Measurements from ENCODE around the gene NUP210.

NUP210 gene

DNA sequence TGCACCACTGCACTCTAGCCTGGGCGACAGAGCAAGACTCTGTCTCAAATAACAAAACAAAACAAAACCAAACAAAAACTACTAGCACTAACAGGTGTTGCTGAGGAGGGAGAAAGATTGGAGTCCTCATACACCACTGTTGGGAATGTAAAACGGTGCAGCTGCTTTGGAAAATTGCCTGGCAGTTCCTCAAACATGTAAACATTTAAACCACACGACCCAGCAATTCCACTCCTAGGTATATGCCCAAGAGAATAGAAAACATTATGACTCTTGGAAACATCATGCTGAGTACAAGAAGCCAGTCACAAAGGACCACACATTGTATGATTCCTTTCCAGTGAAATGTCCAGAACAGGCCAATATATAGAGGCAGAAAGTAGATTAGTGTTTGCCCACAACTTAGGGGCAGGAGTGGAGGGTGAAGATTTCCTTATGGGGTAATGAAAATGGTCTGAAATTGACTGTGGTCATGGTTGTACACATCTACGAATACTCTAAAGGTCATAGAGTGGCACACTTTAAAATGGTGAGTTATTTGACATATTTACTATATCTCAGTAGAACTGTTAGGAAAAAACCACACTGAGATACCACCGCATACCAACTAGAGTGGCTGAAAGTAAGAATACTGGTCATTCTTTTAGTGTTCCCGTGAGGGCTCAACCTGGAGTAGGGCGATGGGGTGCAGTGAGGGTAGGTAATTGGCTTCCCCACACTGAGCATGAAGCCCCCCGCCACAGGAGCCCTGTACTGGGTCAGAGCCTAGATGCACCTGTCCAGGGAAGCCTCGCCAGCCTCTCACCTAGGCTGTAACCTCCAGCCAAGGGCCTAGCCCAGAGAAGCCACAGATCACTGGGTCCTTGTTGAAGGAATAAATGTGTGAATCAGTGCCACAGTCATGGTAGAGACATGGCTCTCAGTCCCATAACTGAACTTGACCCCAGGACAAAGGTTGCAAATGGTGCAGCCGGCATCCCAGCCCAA is 131.1 kb downstream of the NUP210 start:
- Histone ChIP-seq H3K36me3 (ENCODE audit: insufficient read depth) (no peaks in the 10 kb centered on the region), H3K4me3 (IDR thresholded peaks at IDR 0.05; ENCODE audit: insufficient read depth, low read depth, low read length) (no peak overlapping the region), H3K4me2 (no peak overlapping the region), H3K27ac (no peak overlapping the region), H3K79me2 (ENCODE audit: insufficient read depth, low read depth) (no peaks in the 10 kb centered on the region), H3K9ac (no peak overlapping the region), H4K20me1 (ENCODE audit: insufficient read depth) (no peaks in the 10 kb centered on the region), H3K4me1 (ENCODE audit: low read depth, poor library complexity, severe bottlenecking) (no peaks in the 10 kb centered on the region), H2AFZ (ENCODE audit: low read depth) (no peak overlapping the region), H3K27me3 (ENCODE audit: insufficient read depth, low read depth) (peaks cover 2% of the 10 kb centered on the region; the same call in 1 of the 2 replicates)
- TF ChIP-seq, protein P1, sequence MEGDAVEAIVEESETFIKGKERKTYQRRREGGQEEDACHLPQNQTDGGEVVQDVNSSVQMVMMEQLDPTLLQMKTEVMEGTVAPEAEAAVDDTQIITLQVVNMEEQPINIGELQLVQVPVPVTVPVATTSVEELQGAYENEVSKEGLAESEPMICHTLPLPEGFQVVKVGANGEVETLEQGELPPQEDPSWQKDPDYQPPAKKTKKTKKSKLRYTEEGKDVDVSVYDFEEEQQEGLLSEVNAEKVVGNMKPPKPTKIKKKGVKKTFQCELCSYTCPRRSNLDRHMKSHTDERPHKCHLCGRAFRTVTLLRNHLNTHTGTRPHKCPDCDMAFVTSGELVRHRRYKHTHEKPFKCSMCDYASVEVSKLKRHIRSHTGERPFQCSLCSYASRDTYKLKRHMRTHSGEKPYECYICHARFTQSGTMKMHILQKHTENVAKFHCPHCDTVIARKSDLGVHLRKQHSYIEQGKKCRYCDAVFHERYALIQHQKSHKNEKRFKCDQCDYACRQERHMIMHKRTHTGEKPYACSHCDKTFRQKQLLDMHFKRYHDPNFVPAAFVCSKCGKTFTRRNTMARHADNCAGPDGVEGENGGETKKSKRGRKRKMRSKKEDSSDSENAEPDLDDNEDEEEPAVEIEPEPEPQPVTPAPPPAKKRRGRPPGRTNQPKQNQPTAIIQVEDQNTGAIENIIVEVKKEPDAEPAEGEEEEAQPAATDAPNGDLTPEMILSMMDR (conservative IDR thresholded peaks at IDR 0.05; ENCODE audit: low read depth, low read length): no peak

DNA sequence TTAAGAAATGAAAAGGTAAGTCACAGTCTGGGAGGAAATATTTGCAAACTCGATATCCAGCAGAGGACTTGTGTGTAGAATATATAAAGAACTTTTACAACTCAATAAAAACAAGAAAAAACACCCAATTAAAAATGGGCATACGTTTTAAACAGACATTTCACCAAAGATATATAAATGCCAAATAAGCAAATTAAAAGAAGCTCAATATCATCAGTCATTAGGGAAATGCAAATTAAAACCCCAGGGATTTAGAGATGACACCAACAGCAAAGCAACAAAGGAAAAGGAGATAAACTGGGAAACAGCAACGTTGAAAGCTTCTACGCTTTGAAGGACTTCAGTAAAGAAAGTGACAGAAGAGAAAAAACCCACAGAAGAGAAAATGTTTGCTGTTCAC is 132.3 kb downstream of the NUP210 start:
- no peak overlapping the region for H3K4me3 ChIP-seq (IDR thresholded peaks at IDR 0.05; ENCODE audit: insufficient read depth, low read depth, low read length)
- H3K27me3 ChIP-seq (ENCODE audit: insufficient read depth, low read depth): peaks cover 3% of the 10 kb centered on the region; the same call in 1 of the 2 replicates
- no peak overlapping the region for H2AFZ ChIP-seq (ENCODE audit: low read depth)
- no peaks in the 10 kb centered on the region for H3K36me3 ChIP-seq (ENCODE audit: insufficient read depth)
- no peak overlapping the region for H3K27ac ChIP-seq
- H3K4me2 ChIP-seq: no peak overlapping the region
- no peaks in the 10 kb centered on the region for H3K4me1 ChIP-seq (ENCODE audit: low read depth, poor library complexity, severe bottlenecking)
- H4K20me1 ChIP-seq (ENCODE audit: insufficient read depth): no peaks in the 10 kb centered on the region
- TF ChIP-seq, protein P1 (conservative IDR thresholded peaks at IDR 0.05; ENCODE audit: low read depth, low read length): no peak
- H3K79me2 ChIP-seq (ENCODE audit: insufficient read depth, low read depth): no peaks in the 10 kb centered on the region
- no peak overlapping the region for H3K9ac ChIP-seq

DNA sequence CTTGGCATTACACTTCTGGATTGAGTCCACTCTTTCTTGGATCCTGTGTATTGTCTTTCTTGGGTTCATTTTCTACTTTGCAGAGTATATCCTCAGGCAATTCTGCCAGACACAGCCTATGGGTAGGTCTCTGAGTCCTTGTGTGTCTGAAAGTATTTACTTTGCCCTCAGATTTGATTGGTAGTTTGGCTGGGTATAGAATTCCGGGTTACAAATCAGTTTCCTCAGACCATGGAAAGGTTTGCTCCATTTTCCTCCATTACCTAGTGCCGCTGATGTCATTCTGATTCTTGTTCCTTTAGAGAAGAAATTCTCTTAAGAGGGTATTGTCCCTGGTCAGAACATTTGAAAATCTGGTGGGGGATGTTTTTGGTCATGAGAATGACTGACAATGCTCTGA is 133.2 kb downstream of the NUP210 start:
- TF ChIP-seq, protein P1 (conservative IDR thresholded peaks at IDR 0.05; ENCODE audit: low read depth, low read length): no peak
- H3K36me3 ChIP-seq (ENCODE audit: insufficient read depth): no peaks in the 10 kb centered on the region
- H3K79me2 ChIP-seq (ENCODE audit: insufficient read depth, low read depth): no peaks in the 10 kb centered on the region
- no peak overlapping the region for H3K4me2 ChIP-seq
- H4K20me1 ChIP-seq (ENCODE audit: insufficient read depth): no peaks in the 10 kb centered on the region
- H2AFZ ChIP-seq (ENCODE audit: low read depth): no peak overlapping the region
- no peak overlapping the region for H3K4me3 ChIP-seq (IDR thresholded peaks at IDR 0.05; ENCODE audit: insufficient read depth, low read depth, low read length)
- H3K9ac ChIP-seq: no peak overlapping the region
- no peak overlapping the region for H3K27ac ChIP-seq
- peaks cover 3% of the 10 kb centered on the region; the same call in 1 of the 2 replicates for H3K27me3 ChIP-seq (ENCODE audit: insufficient read depth, low read depth)
- H3K4me1 ChIP-seq (ENCODE audit: low read depth, poor library complexity, severe bottlenecking): no peaks in the 10 kb centered on the region

DNA sequence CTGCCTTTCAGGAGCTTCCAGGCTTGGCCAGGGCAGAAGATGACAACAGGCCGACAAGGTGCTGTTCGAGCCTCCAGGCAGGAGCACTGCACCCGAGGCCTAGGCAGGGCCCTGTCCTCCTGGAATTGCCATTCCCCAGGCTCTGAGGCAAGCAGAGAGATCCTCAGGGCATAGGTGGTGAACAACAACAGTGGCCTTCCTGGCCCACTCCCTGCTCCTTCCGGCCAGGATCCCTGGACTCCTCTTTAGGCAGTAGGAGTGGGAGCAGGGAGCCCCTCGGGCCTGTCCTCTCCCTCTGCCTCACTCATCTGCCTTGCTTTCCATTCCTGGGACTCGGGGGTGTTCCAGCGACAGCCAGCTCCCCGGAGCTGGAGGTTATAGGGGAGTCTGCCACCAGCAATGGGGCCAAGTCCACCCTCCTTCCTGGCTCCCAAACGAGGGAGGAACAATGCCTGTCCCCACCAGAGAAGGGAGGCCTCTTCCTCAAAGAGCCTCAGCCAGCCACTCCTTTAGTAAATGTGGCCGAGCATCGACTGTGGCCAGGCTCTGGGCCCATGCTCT is 135.0 kb downstream of the NUP210 start:
- no peak overlapping the region for H2AFZ ChIP-seq (ENCODE audit: low read depth)
- H3K79me2 ChIP-seq (ENCODE audit: insufficient read depth, low read depth): no peaks in the 10 kb centered on the region
- H3K27me3 ChIP-seq (ENCODE audit: insufficient read depth, low read depth): peaks cover 3% of the 10 kb centered on the region; the same call in 1 of the 2 replicates
- no peak overlapping the region for H3K27ac ChIP-seq
- no peak overlapping the region for H3K4me2 ChIP-seq
- no peak overlapping the region for H3K9ac ChIP-seq
- TF ChIP-seq, protein P1 (conservative IDR thresholded peaks at IDR 0.05; ENCODE audit: low read depth, low read length): no peak
- H3K36me3 ChIP-seq (ENCODE audit: insufficient read depth): no peaks in the 10 kb centered on the region
- no peaks in the 10 kb centered on the region for H3K4me1 ChIP-seq (ENCODE audit: low read depth, poor library complexity, severe bottlenecking)
- no peaks in the 10 kb centered on the region for H4K20me1 ChIP-seq (ENCODE audit: insufficient read depth)
- no peak overlapping the region for H3K4me3 ChIP-seq (IDR thresholded peaks at IDR 0.05; ENCODE audit: insufficient read depth, low read depth, low read length)
